Stimulated activated CD4-positive, alpha-beta T cell treated with anti-CD3 and anti-CD28 coated beads, Interleukin-15, amount 100 ng/mL, for 24 hours (primary cell): Measurements from ENCODE around the gene FGF9.

Source experiments
- DNase-seq: peaks from one replicate; pipeline ENCODE4 v3.0.0-alpha.2; 2020

FGF9 gene

GRCh38 chr13:21670883-21671619, at the start of gene FGF9:
FGF9 (plus strand) TSS chr13:21671073; CDS start chr13:21671913, 840 bp downstream.
- DNase-seq: peak; percentile 84

DNA sequence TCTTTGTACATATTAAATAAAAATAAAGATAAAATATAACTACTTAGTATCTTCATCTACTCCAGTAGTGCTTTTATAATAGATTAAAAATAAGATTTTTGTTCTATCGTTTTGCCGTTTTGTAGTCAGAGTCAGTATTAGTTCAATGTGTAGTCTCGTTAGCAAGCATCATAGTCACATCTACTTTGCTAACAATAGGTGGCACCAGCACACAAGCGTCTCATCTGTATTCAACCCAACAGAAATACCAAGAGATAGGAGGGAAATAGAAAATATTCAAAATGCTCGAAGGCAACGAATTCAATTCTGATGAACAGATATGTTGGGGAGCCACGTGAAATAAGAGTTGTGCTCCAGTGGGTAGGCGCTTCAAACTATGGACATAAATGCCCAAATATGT, 45.5 kb upstream of the FGF9 start:
- no peak for DNase-seq

DNA sequence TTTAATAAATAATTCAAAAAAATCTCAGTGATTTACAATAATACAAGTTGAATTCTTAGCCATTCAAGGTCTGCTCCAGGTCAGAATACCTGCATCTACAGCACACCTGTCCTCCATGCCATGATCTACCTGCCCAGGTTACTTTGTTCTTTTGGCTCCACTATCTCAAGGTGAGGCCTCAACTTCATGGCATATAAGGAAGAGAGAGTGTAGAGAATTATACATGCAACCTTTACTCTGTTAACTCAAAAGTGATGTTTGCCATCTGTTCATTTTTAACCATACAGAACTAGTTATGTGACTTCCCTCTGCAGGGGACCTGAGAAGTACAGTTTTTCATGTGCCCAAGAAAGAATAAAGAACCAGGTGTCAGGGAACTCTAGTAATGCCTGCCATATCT, 38.7 kb upstream of the FGF9 start:
- DNase-seq: no peak

GRCh38 chr13:21636656-21637055, 34.2 kb upstream of the FGF9 start:
- no peak for DNase-seq

- peak; percentile 36 for DNase-seq
These were observed 33.6 kb upstream of the FGF9 start for GRCh38 chr13:21637296-21637695.

DNA sequence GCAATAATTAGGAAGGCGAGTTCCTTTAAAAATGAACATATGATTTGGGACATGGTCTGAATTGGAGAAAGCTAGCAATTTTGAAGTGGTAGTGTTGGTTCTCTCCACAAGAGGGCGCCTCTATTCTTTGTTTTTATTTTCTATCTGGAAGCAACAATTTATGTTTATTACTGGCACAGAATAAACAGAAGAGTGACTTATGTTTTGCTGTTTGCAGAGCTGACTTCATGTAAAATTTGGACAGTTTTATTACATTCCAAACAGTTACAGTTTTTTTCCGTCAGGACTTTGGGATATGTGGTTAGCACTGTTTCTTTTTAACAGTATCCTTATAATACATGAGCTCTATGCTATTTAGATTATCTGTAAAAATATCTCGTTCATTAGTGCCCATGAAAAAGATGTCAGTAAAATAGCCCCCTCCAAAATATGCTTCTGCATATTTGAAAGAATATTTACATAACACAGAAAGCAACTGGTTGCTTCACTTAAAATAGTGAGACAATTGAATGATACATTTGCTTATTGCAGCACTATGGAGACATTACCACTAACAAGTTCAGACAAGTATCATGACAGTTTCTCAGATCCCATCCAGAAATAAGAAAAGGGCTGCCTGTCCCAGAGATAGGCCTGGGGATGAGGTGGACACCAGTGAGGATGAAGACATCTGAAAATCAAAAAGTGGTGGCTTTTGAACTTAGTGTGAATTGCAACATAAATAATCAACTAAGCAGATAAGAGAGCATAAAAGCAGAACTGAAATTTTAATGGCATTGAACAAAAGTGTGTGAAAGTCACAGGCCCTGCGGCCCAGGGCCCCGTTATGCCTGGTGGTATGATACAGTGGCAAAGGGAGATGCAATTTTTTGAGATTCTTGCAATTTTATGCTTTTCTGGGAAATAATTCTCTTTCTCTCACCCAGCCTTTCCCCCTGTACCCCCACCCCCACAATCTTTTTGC, 32.3 kb upstream of the FGF9 start:
- DNase-seq: peak; percentile 21

DNA sequence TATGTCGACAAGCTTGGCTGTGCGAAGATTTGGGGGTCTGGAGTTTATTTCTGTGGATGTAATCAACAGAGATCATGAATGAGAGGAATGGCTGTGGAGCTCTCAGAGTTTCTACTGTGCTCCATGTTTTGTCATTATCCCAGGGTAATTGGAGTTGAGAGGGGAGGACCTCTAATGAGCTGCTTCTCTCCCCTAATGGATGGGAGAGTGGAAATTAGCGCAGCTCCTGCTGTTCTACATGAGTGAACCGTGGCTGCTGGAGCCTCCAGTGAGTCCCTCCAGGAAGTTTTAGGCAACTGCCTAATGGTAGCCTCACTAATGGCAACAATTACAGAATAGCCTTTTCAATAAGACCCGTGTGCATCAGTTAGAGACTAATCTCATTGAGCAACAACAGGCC, 31.3 kb upstream of the FGF9 start:
- no peak for DNase-seq

DNA sequence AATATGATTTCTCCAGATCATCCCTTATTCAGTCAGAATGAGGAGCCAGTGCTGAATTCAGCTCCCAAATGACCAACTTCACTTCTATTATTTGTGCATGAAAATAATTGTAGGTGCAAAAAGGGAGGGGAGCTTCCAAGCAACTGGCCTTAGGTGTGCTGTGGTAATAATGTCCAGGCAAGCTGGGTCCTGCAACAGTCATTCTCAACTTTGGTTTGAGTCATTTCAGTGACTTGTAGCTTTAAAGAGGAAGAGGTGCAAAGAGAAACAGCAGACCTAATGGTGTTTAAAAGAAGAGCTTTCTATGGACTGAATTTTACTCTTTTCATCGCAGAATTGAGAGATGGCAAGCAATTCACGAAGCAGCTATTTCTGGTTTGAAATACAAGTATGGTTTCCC, 29.2 kb upstream of the FGF9 start:
- DNase-seq: no peak

DNA sequence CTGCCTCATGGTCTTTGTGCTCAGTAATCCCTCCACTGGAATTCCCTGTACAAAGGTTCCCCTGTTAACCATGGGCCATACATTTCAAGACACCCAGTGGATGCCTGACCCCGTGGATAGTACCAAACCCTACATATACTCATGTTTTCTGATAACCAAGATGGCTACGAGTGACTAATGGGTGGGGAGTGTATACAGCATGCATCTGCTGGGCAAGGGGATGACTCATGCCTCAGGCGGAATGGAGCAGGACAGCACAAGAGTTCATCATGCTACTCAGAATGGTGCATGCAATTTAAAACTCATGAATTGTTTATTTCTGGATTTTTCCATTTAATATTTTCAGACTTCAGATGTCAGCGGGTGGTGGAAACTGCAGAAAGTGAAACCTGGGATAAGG, 13.3 kb upstream of the FGF9 start:
- DNase-seq: no peak

DNA sequence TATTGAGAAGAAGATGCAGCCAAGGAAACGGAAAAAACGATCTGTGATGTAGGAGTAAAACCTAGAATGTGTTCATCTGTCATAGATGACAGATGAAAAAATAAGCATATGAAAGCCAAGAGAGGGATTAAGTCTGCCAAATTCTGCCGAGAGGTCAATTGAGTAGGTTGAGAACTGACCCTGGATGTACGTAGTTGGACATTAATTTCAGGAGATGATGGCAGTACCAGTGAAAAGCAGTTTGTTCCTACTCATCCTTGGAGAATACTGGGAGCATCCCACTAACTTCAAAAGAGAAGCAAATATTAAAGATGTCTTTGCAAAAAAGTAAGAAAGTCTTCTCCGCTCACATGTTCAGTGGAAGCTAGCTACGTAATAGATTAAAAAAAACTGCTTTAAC, 11.8 kb upstream of the FGF9 start:
- DNase-seq: no peak

- DNase-seq: no peak
These were observed 9.6 kb upstream of the FGF9 start for GRCh38 chr13:21661097-21661909.

DNA sequence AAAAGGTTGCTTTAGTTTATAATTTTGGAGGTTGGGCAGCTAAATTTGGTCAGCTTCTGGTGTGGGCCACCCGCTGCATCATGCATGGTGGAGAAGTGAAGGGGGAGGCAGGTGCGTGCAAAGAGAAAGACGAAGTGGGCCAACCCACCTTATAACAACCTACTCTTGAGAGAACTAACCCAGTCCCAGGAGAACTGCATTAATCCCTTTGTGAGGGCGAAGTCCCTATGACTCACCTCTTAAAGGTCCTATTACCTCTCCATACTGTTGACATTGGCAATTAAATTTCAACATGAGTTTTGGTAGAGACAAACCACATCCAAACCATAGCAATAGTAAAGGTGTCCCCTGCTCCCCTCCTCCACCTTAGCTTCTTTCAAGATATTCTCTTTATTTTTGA, 7.7 kb upstream of the FGF9 start:
- no peak for DNase-seq

DNA sequence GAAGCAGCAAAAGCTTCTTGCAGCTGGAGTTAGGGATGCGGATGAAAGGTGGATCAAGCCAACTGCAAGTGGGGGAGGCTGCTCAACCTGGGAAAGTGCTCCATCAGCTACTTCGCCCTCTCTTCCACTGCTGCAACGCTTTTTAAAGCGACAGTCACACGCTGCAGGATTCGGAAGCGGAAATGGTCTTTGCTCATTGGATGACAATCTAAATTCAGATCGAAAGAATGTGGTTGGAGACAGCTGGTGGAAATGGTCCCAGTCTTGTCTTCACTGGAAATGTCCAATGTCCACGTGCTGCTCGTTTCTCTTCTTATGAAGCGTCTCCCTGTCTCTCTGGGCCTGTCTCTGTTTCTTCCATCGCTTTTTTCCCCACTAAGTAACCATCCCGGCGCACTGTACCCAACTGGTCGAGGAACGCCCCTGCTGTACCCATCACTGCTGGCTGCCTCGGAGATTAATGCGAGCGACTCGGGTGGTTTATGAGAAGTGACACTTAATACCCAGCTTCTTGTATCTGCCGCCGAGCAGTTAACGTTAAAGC, 2.1 kb upstream of the FGF9 start:
- DNase-seq: peak; percentile 13

DNA sequence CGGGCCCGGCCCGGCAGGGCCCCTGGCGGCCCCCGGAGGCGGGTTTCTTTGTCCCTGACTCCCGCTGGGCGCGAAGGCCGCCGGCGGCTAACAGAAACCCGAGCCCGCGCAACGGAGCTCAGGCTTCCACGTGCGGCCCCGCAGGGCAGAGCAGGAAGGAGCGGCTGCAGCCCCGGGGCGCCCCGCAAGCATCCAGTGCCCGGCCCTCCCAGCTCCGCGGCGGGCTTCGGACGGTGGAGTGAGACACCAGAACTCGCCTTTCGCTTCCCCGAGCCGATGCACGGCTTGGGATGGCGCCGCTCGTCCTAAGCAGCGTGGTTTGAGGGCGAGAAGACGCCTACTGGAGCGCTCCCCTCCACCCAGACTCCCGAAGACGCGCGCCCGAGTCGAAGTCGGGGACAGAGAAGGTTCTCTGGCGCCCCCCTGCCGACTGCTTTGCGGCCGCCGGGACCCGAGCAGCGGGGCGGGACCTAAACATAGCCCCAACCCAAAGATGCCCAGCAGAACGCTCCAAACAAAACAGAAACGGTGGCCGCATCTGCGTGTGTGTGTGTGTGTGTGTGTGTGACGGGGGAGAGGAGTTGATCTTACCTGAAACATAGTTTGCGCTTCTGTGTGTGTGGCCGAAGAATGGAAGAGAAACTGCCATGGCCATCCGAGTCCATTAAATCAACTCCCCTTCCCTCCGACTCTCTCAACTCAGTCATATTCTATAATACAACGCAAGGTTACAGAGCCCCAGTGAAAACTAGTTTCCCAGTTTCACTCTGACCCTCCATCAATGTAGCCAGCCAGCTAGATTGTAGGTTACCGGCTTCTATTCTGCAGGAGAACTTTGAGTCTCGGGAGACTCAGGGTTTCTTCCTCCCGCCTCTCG, 629 bp upstream of the FGF9 start:
- peak; percentile 73 for DNase-seq

GRCh38 chr13:21671620-21672286, 880 bp downstream of the FGF9 start:
- no peak for DNase-seq

DNA sequence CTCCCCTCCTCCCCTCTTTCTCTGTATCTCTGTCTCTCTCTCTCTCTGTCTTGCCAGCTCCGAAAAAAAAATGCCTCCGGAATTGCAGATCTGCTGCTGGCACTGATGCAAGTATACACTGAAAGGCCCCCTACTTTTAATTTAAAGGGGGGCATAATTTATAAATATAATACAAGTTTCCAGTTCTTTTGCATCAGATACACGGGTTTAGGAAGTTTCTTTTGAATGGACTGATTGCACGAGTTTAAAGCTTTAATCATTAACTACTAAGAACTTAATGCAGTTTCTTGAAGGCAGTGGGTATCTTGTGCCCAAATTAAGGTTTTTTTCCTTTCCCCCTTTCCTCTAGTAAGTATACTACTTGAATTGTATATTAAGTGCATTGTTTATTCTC, 1.4 kb downstream of the FGF9 start:
- DNase-seq: no peak

- DNase-seq: peak; percentile 16
These were observed 2.1 kb downstream of the FGF9 start for GRCh38 chr13:21672796-21673538.

DNA sequence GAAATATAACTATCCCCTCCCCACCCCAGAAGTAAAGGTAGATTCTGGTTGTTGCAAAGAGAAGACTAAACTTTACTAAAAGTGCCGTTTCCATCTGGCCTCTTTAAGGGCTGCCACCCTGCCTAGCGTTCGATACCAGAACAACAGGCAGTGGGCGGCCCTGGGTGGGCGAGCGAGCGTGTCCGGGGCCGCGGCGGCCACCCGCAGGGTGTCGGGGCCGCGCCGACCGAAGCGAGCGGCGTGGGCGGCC, 2.6 kb downstream of the FGF9 start:
- DNase-seq: peak; percentile 35

GRCh38 chr13:21673789-21674489, 3.1 kb downstream of the FGF9 start:
- DNase-seq: peak; percentile 46

- peak; percentile 25 for DNase-seq
These were observed 3.7 kb downstream of the FGF9 start for GRCh38 chr13:21674490-21675009.
